PC-9 (cell line): ENCODE data around the gene NF2. TPM values are rescaled to one million over a fixed set of nuclear protein-coding genes. Genes with fewer than 3 reads are reported as not detected.
"Not testable (repeated sequence)": the region's sequence is repeated elsewhere in the genome, so short reads cannot be mapped to it uniquely, and the experiment has no call there.

ENCODE experiments used
- BruUV-seq: library from RNA; stranded (reverse); fragments of 400-500 nt; replicated peaks from 2 replicates; lab custom pipeline; 2021; lab: Mats Ljungman, UMichigan
- CTCF ChIA-PET: fragments of 300-600 bp; sonication (Branson Sonifier 250); formaldehyde crosslinking; loops from one replicate; lab custom pipeline; 2022; ENCODE audit warnings: antibody characterized with exemption; lab: Charles Lee
- POLR2A ChIA-PET: fragments of 300-600 bp; sonication (Branson Sonifier 250); formaldehyde crosslinking; loops from one replicate; lab custom pipeline; 2022; ENCODE audit warnings: antibody characterized with exemption; ENCODE audit not compliant: unreplicated experiment; lab: Charles Lee
- DNase-seq, 2 experiments: peaks; one replicate each; pipeline versions ENCODE4 v3.0.0 to v3.0.0-alpha.2; 2015 to 2022; ENCODE audit warnings: mixed read lengths in 1 of 2
- H2AFZ ChIP-seq: fragments of 200-600 bp; sonication (generic); 2 replicates; pipeline ENCODE4 v1.8.1; 2017; ENCODE audit warnings: antibody characterized with exemption
- H3F3A ChIP-seq: fragments of 200-600 bp; sonication (generic); 2 replicates; pipeline ENCODE4 v1.8.1; 2017; ENCODE audit warnings: antibody characterized with exemption, mild to moderate bottlenecking, low read depth; ENCODE audit not compliant: insufficient read depth
- H3K27ac ChIP-seq: fragments of 200-600 bp; sonication (generic); 2 replicates; pipeline ENCODE4 v1.6.1; 2016; ENCODE audit warnings: mixed run types
- H3K27me3 ChIP-seq: fragments of 200-600 bp; sonication (generic); 2 replicates; pipeline ENCODE4 v1.6.1; 2016; ENCODE audit warnings: low read depth, mixed run types; ENCODE audit not compliant: insufficient read depth
- H3K36me3 ChIP-seq: fragments of 200-600 bp; sonication (generic); 2 replicates; pipeline ENCODE4 v1.6.1; 2016; ENCODE audit warnings: low read depth, mixed run types
- H3K4me1 ChIP-seq: fragments of 200-600 bp; sonication (generic); replicated peaks from 2 replicates; pipeline ENCODE4 v1.6.1; 2016; ENCODE audit warnings: mixed run types; ENCODE audit not compliant: insufficient read depth
- H3K4me2 ChIP-seq: fragments of 200-600 bp; sonication (generic); 2 replicates; pipeline ENCODE4 v1.6.1; 2017; ENCODE audit warnings: mixed run types
- H3K4me3 ChIP-seq: fragments of 200-600 bp; sonication (generic); 2 replicates; pipeline ENCODE4 v1.6.1; 2016; ENCODE audit warnings: mixed run types
- H3K79me2 ChIP-seq: fragments of 200-600 bp; sonication (generic); 2 replicates; pipeline ENCODE4 v1.6.1; 2017; ENCODE audit warnings: low read depth, mixed run types
- H3K9me2 ChIP-seq: fragments of 200-600 bp; sonication (generic); 2 replicates; pipeline ENCODE4 v1.8.1; 2017; ENCODE audit warnings: mild to moderate bottlenecking; ENCODE audit not compliant: insufficient read depth
- H3K9me3 ChIP-seq: fragments of 200-600 bp; sonication (generic); 2 replicates; pipeline ENCODE4 v1.8.1; 2016; ENCODE audit warnings: low read depth; ENCODE audit not compliant: insufficient read depth
- H4K20me1 ChIP-seq: fragments of 200-600 bp; sonication (generic); 2 replicates; pipeline ENCODE4 v1.8.1; 2017; ENCODE audit not compliant: insufficient read depth
- CTCF ChIP-seq: fragments of 200-600 bp; sonication (generic); conservative IDR thresholded peaks from 2 replicates; pipeline ENCODE4 v1.6.1; 2017; ENCODE audit warnings: mixed run types, antibody characterized with exemption, mild to moderate bottlenecking, moderate library complexity
- EZH2 ChIP-seq: fragments of 200-600 bp; sonication (generic); IDR thresholded peaks from 2 replicates; pipeline ENCODE4 v1.8.0; 2017; ENCODE audit warnings: antibody characterized with exemption, low read depth
- intact Hi-C: fragments of 100-400 bp; cut with micrococcal nuclease; formaldehyde crosslinking; loops from one replicate; pipeline ENCODE4 v1.10.0; 2022; ENCODE audit not compliant: unreplicated experiment
- total RNA-seq: library from RNA; stranded (reverse); gene quantifications from 2 replicates; pipeline ENCODE4 v1.2.3, GENCODE V29; 2021

The NF2 gene
- total RNA-seq, 1 experiment from 2014 or later: 73.2 TPM

- Histone ChIP-seq H3K4me1 (peaks cover 5% of the 10 kb centered on the region), H3K79me2 (no peaks in the 10 kb centered on the region), H3K36me3 (peaks cover 18% of the 10 kb centered on the region; the same call in 1 of the 2 replicates), H3K4me2 (no peak overlapping the region), H3F3A (peaks cover 15% of the 10 kb centered on the region), H3K27ac (no peak overlapping the region), H4K20me1 (no peaks in the 10 kb centered on the region), H3K27me3 (no peaks in the 10 kb centered on the region), H3K4me3 (no peak overlapping the region), H3K9me3 (no peaks in the 10 kb centered on the region), H2AFZ (no peak overlapping the region), H3K9me2 (no peaks in the 10 kb centered on the region)
- BruUV-seq: no TSS peak
- no peak for TF ChIP-seq EZH2
- no peak for TF ChIP-seq CTCF
- intact Hi-C loops: no loop called here
- POLR2A ChIA-PET: no interaction called here
- CTCF ChIA-PET: interaction anchor here (0.6 kb wide), 1 partner anchor 29 kb away, joined by 3 read pairs; no protein-coding TSS in a partner anchor
- DNase-seq: no peak
Observed at GRCh38 chr22:29559853-29560252, 43.6 kb upstream of the NF2 start.

DNA sequence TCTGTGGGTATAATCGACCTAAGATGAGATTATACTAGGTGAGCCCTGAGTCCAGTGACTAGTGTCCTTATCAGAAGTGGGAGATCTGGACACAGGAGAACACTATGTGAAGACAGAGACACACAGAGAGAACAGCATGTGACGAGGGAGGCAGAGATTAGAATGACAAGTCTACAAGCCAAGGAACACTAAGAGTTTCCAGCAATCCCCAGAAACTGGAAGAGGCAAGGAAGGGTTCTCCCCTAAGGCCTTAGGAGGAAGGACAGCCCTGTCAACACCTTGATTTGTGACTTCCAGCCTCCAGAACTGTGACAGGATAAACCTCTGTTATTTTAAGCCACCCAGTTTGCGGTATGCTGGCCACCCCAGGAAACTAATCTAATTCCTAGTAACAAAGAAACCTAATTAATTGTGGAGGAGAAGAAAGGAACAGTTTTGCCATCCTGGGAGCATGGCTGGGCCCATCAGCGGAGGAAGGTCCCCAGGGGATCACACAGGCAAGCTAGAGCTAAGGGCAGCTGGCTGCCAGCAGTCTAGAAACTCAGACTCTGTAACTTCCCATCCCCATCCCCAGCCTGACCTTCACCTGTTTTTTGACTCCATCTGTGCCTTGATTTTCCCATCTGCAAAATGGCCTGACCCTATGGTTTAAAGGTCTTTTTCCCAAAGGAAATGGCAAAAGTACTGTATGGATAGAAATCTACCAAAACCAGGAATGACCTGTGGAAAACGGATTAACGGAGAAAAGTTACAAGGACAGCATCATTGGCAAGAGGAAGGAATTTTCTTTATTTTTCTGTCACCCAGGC lies 39.6 kb upstream of the NF2 start:
- Histone ChIP-seq H3K9me2 (no peaks in the 10 kb centered on the region), H2AFZ (no peak overlapping the region), H3K27me3 (no peaks in the 10 kb centered on the region), H3K9me3 (no peaks in the 10 kb centered on the region), H3K27ac (no peak overlapping the region), H3K4me2 (no peak overlapping the region), H3K79me2 (no peaks in the 10 kb centered on the region), H4K20me1 (no peaks in the 10 kb centered on the region), H3F3A (0 out of 2 replicates have a peak, but pooled peaks cover 5% of the 10 kb centered on the region), H3K4me1 (no peaks in the 10 kb centered on the region), H3K36me3 (0 out of 2 replicates have a peak, but pooled peaks cover 10% of the 10 kb centered on the region), H3K4me3 (no peak overlapping the region)
- DNase-seq: no peak
- intact Hi-C loops: no loop called here
- ChIA-PET POLR2A (no interaction called here), CTCF (no interaction called here)
- no TSS peak for BruUV-seq
- no peak for TF ChIP-seq CTCF

GRCh38 chr22:29566513-29566912 lies 36.9 kb upstream of the NF2 start:
- H3K4me1 ChIP-seq, H3F3A ChIP-seq, H3K79me2 ChIP-seq, H3K4me2 ChIP-seq, H3K27ac ChIP-seq, H3K4me3 ChIP-seq, H3K9me3 ChIP-seq, BruUV-seq, H3K9me2 ChIP-seq, DNase-seq, H2AFZ ChIP-seq, CTCF ChIA-PET, intact Hi-C loops, H3K27me3 ChIP-seq, POLR2A ChIA-PET, H4K20me1 ChIP-seq: not testable (repeated sequence)
- 0 out of 2 replicates have a peak, but pooled peaks cover 10% of the 10 kb centered on the region for H3K36me3 ChIP-seq
